SK-N-MC (cell line): ENCODE data around the gene INTS4.

Source experiments
- EZH2 ChIP-seq: fragments of 200-600 bp; sonication (generic); IDR thresholded peaks from one replicate; pipeline ENCODE4 v1.6.1; 2017; ENCODE audit warnings: antibody characterized with exemption
- FOXP2 ChIP-seq: optimal IDR thresholded peaks from 2 replicates; pipeline ENCODE3; 2011; ENCODE audit warnings: mild to moderate bottlenecking, moderate library complexity; ENCODE audit not compliant: insufficient read depth; ENCODE audit errors: extremely low read length, control extremely low read depth
- POLR2AphosphoS5 ChIP-seq: IDR thresholded peaks from 2 replicates; pipeline ENCODE4 v1.6.1; 2012; ENCODE audit warnings: mild to moderate bottlenecking, low read depth, low read length, borderline replicate concordance

GRCh38 chr11:77868744-77869143 lies 125.7 kb downstream of the INTS4 start:
- no peak for TF ChIP-seq EZH2
- TF ChIP-seq POLR2AphosphoS5: no peak
- TF ChIP-seq FOXP2: no peak
